HCT116 (cell line): Measurements from ENCODE around the gene CADPS. TPM values are rescaled to one million over a fixed set of nuclear protein-coding genes. Genes with fewer than 3 reads are reported as not detected.

ENCODE experiments used
- ATAC-seq: fragments of 200-7000 bp; cut with Tn5 transposase; 2 replicates; pipeline ENCODE4 v1.9.1; 2020; ENCODE audit warnings: mild to moderate bottlenecking, moderate library complexity
- BruUV-seq: library from RNA; stranded (reverse); fragments of 400-500 nt; replicated peaks from 2 replicates; lab custom pipeline; 2021; lab: Mats Ljungman, UMichigan
- CTCF ChIA-PET: fragments of 300-600 bp; sonication (Branson Sonifier 250); formaldehyde crosslinking; loops from one replicate; lab custom pipeline; 2021; ENCODE audit warnings: antibody characterized with exemption; lab: Charles Lee
- POLR2A ChIA-PET: fragments of 300-600, 350-600 bp; sonication (Branson Sonifier 250); formaldehyde crosslinking; loops from one replicate; lab custom pipeline; 2021; ENCODE audit warnings: antibody characterized with exemption; lab: Charles Lee
- RAD21 ChIA-PET, 2 experiments: fragments of 300-600 bp; sonication (Branson Sonifier 250); formaldehyde crosslinking; loops; one replicate each; lab custom pipeline; 2023; ENCODE audit warnings: low total read pairs in 2 of 2; ENCODE audit not compliant: uncharacterized antibody in 2 of 2, unreplicated experiment in 2 of 2, low non-redundant PET in 1 of 2; lab: Charles Lee
- DNase-seq: peaks from one replicate; pipeline ENCODE4 v3.0.0-alpha.2; 2010; ENCODE audit warnings: low read depth, low spot score
- H2AFZ ChIP-seq: fragments of 200-600 bp; shearing (Covaris generic), sonication (generic); 2 replicates; pipeline ENCODE4 v1.6.1; 2017; ENCODE audit warnings: low read depth, mixed run types, mixed read lengths, antibody characterized with exemption, low read length; ENCODE audit not compliant: poor library complexity, severe bottlenecking
- H3K27ac ChIP-seq: 2 replicates; pipeline ENCODE4 v1.5.1; 2012; ENCODE audit warnings: low read depth, low read length
- H3K27me3 ChIP-seq: fragments of 200-600 bp; sonication (generic); 2 replicates; pipeline ENCODE4 v1.6.1; 2016; ENCODE audit warnings: mixed run types, low read length, mixed read lengths; ENCODE audit not compliant: insufficient read depth
- H3K36me3 ChIP-seq, 2 experiments: fragments of 200-500 bp in 1 of 2; fragments of 200-600 bp in 1 of 2; sonication (Bioruptor generic) in 1 of 2; sonication (generic) in 1 of 2; 2 replicates each; pipeline versions ENCODE4 v1.5.1 to v1.6.1; 2014 to 2016; ENCODE audit warnings: low read length in 2 of 2, inconsistent platforms in 1 of 2, mixed read lengths in 1 of 2, mixed run types in 1 of 2; ENCODE audit not compliant: insufficient read depth in 2 of 2, control insufficient read depth in 1 of 2
- H3K4me1 ChIP-seq, 2 experiments: fragments of 200-600 bp in 1 of 2; sonication (generic) in 1 of 2; 2 replicates each; pipeline versions ENCODE4 v1.5.1 to v1.6.1; 2012 to 2017; ENCODE audit warnings: low read length in 2 of 2, inconsistent platforms in 1 of 2, mild to moderate bottlenecking in 1 of 2, mixed read lengths in 1 of 2, mixed run types in 1 of 2, moderate library complexity in 1 of 2; ENCODE audit not compliant: insufficient read depth in 2 of 2, control insufficient read depth in 1 of 2
- H3K4me2 ChIP-seq: fragments of 200-600 bp; sonication (generic); 2 replicates; pipeline ENCODE4 v1.6.1; 2017; ENCODE audit warnings: mixed run types, low read length, mixed read lengths
- H3K4me3 ChIP-seq, 2 experiments: fragments of 200-600 bp in 1 of 2; sonication (generic) in 1 of 2; replicated peaks in 1 of 2; 2 replicates each; pipeline ENCODE4 v1.5.1; 2011 to 2016; ENCODE audit warnings: low read length in 2 of 2, control low read depth in 1 of 2, low read depth in 1 of 2, mild to moderate bottlenecking in 1 of 2, mixed read lengths in 1 of 2, mixed run types in 1 of 2
- H3K79me2 ChIP-seq: fragments of 200-600 bp; sonication (generic); 2 replicates; pipeline ENCODE4 v1.6.1; 2017; ENCODE audit warnings: mild to moderate bottlenecking, mixed run types, low read length, moderate library complexity, mixed read lengths; ENCODE audit not compliant: insufficient read depth
- H3K9ac ChIP-seq: fragments of 200-600 bp; sonication (generic); 2 replicates; pipeline ENCODE4 v1.6.1; 2016; ENCODE audit warnings: low read length, mixed read lengths
- H3K9me2 ChIP-seq: fragments of 200-600 bp; sonication (generic), shearing (Covaris generic); 2 replicates; pipeline ENCODE4 v1.6.1; 2017; ENCODE audit warnings: mixed run types, mild to moderate bottlenecking, moderate library complexity; ENCODE audit not compliant: insufficient read depth
- H3K9me3 ChIP-seq, 2 experiments: fragments of 200-500 bp in 1 of 2; fragments of 200-600 bp in 1 of 2; sonication (Bioruptor generic) in 1 of 2; sonication (generic) in 1 of 2; 2 replicates each; pipeline ENCODE4 v1.6.1; 2014 to 2017; ENCODE audit warnings: low read length in 2 of 2, mixed read lengths in 2 of 2, inconsistent platforms in 1 of 2, low read depth in 1 of 2, mild to moderate bottlenecking in 1 of 2, mixed run types in 1 of 2, moderate library complexity in 1 of 2; ENCODE audit not compliant: control insufficient read depth in 1 of 2, insufficient read depth in 1 of 2
- H4K20me1 ChIP-seq: fragments of 200-600 bp; sonication (generic), shearing (Covaris generic); 2 replicates; pipeline ENCODE4 v1.6.1; 2017; ENCODE audit warnings: mixed run types, mild to moderate bottlenecking, moderate library complexity; ENCODE audit not compliant: insufficient read depth
- CBX3 ChIP-seq: IDR thresholded peaks from 2 replicates; pipeline ENCODE4 v1.6.1; 2012; ENCODE audit warnings: low read depth
- CEBPB ChIP-seq: IDR thresholded peaks from 2 replicates; pipeline ENCODE4 v1.6.1; 2012; ENCODE audit warnings: low read depth
- EGR1 ChIP-seq: IDR thresholded peaks from 2 replicates; pipeline ENCODE4 v1.6.1; 2012; ENCODE audit warnings: low read depth
- ELF1 ChIP-seq: IDR thresholded peaks from 2 replicates; pipeline ENCODE4 v1.6.1; 2012; ENCODE audit warnings: low read depth, borderline replicate concordance
- EZH2phosphoT487 ChIP-seq: fragments of 200-600 bp; IDR thresholded peaks from 2 replicates; pipeline ENCODE4 v1.6.1; 2018; ENCODE audit warnings: antibody characterized with exemption, borderline replicate concordance
- FOSL1 ChIP-seq: IDR thresholded peaks from 2 replicates; pipeline ENCODE4 v1.6.1; 2012; ENCODE audit warnings: low read depth
- JUND ChIP-seq: IDR thresholded peaks from 2 replicates; pipeline ENCODE4 v1.6.1; 2012
- POLR2AphosphoS5 ChIP-seq: IDR thresholded peaks from 2 replicates; pipeline ENCODE4 v1.6.1; 2011; ENCODE audit warnings: mild to moderate bottlenecking, low read depth, low read length, moderate library complexity
- RAD21 ChIP-seq: IDR thresholded peaks from 2 replicates; pipeline ENCODE4 v1.6.1; 2012; ENCODE audit warnings: low read depth, mild to moderate bottlenecking
- REST ChIP-seq: IDR thresholded peaks from 2 replicates; pipeline ENCODE4 v1.6.1; 2012; ENCODE audit warnings: low read depth
- SP1 ChIP-seq: IDR thresholded peaks from 2 replicates; pipeline ENCODE4 v1.6.1; 2012; ENCODE audit warnings: low read depth
- SRF ChIP-seq: IDR thresholded peaks from 2 replicates; pipeline ENCODE4 v1.6.1; 2012; ENCODE audit warnings: low read depth
- TCF7L2 ChIP-seq: IDR thresholded peaks from 2 replicates; pipeline ENCODE4 v1.7.0; 2011; ENCODE audit warnings: borderline replicate concordance, inconsistent platforms; ENCODE audit not compliant: insufficient read depth, insufficient read length; ENCODE audit errors: extremely low read depth
- ZFX ChIP-seq: fragments of 450-650 bp; IDR thresholded peaks from 2 replicates; pipeline ENCODE4 v1.6.1; 2017
- ZNF274 ChIP-seq: fragments of 200-500 bp; sonication (Bioruptor generic); IDR thresholded peaks from 2 replicates; pipeline ENCODE4 v1.6.1; 2014; ENCODE audit warnings: mild to moderate bottlenecking, low read depth, low read length, inconsistent platforms
- intact Hi-C: fragments of 100-400 bp; cut with micrococcal nuclease; formaldehyde crosslinking; loops from 2 replicates; pipeline ENCODE4 v1.10.0; 2022
- total RNA-seq: library from RNA; stranded (reverse); gene quantifications from one replicate; pipeline ENCODE4 v1.2.1, GENCODE V29; 2021; ENCODE audit not compliant: unreplicated experiment
- TF ChIP-seq, protein P1 (sequence below), 3 experiments: fragments of 200-600 bp in 1 of 3; sonication (generic) in 1 of 3; IDR thresholded peaks in 2 of 3; conservative IDR thresholded peaks in 1 of 3; 2 replicates each; pipeline ENCODE4 v1.5.1; 2012 to 2017; ENCODE audit warnings: low read depth in 2 of 3, low read length in 2 of 3, antibody characterized with exemption in 1 of 3, borderline replicate concordance in 1 of 3, control low read depth in 1 of 3, mild to moderate bottlenecking in 1 of 3, mixed read lengths in 1 of 3, mixed run types in 1 of 3, moderate library complexity in 1 of 3; ENCODE audit not compliant: insufficient read depth in 1 of 3

Gene CADPS
- total RNA-seq, 1 experiment from 2014 or later, result not detected

DNA sequence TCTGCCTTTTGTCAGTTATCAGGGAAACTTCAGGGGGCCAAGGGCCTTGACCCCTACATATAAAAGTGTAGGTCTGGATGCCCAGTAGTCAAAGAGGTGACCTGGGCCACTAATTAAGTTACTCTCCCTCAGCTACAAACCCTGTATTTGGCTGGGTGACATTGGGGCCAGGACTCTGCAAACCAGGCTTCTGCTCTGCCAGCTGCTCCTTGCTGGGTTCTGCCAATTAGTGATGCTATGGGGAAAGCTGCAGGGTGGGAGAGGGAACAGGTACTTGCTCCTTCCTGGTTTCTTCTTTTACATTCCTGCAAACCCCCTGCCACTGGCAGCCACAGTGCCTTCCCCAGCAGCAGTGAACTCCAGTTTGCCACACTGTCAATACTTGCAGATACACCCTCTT lies 179.2 kb downstream of the CADPS start:
- TF ChIP-seq TCF7L2, result no peak
- no peak for TF ChIP-seq ZNF274
- TF ChIP-seq SP1, result no peak
- no peak for TF ChIP-seq ELF1
- TF ChIP-seq CEBPB, result no peak
- no peak for TF ChIP-seq SRF
- TF ChIP-seq POLR2AphosphoS5, result no peak
- TF ChIP-seq RAD21, result no peak
- TF ChIP-seq, protein P1, sequence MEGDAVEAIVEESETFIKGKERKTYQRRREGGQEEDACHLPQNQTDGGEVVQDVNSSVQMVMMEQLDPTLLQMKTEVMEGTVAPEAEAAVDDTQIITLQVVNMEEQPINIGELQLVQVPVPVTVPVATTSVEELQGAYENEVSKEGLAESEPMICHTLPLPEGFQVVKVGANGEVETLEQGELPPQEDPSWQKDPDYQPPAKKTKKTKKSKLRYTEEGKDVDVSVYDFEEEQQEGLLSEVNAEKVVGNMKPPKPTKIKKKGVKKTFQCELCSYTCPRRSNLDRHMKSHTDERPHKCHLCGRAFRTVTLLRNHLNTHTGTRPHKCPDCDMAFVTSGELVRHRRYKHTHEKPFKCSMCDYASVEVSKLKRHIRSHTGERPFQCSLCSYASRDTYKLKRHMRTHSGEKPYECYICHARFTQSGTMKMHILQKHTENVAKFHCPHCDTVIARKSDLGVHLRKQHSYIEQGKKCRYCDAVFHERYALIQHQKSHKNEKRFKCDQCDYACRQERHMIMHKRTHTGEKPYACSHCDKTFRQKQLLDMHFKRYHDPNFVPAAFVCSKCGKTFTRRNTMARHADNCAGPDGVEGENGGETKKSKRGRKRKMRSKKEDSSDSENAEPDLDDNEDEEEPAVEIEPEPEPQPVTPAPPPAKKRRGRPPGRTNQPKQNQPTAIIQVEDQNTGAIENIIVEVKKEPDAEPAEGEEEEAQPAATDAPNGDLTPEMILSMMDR (IDR thresholded peaks at IDR 0.05 in 2 of 3, conservative IDR thresholded peaks at IDR 0.05 in 1 of 3; ENCODE audit: borderline replicate concordance in 1 of 3, insufficient read depth in 1 of 3, low read depth in 2 of 3, low read length in 2 of 3), result no peak
- TF ChIP-seq EGR1, result no peak
- TF ChIP-seq REST, result no peak
- no peak for TF ChIP-seq JUND
- no peak for TF ChIP-seq FOSL1
- TF ChIP-seq CBX3, result no peak
- no peak for TF ChIP-seq EZH2phosphoT487
- TF ChIP-seq ZFX, result no peak
- no peak for ATAC-seq
- RAD21 ChIA-PET, result no interaction called here

More for the DNA sequence above, 179.2 kb downstream of the CADPS start:
- Histone ChIP-seq H3K4me2 (no peak overlapping the region), H3K36me3 (no peaks in the 10 kb centered on the region), H3K27ac (no peak overlapping the region), H3K4me3 (no peak overlapping the region), H3K27me3 (peaks cover 5% of the 10 kb centered on the region; the same call in 1 of the 2 replicates), H3K4me1 (no peaks in the 10 kb centered on the region), H3K9me3 (no peaks in the 10 kb centered on the region), H3K9me2 (no peaks in the 10 kb centered on the region), H2AFZ (no peak overlapping the region), H3K79me2 (no peaks in the 10 kb centered on the region), H3K9ac (no peak overlapping the region), H4K20me1 (no peaks in the 10 kb centered on the region)
- no peak for DNase-seq
- CTCF ChIA-PET, result no interaction called here
- intact Hi-C loops, result no loop called here
- POLR2A ChIA-PET, result no interaction called here
- BruUV-seq, result no TSS peak
